CD14-positive monocyte (primary cell): ENCODE results near the gene UBE2J2. TPM values are rescaled to one million over a fixed set of nuclear protein-coding genes. Genes with fewer than 3 reads are reported as not detected.
A peak's percentile ranks its signal among the peaks of the same experiment; 100 is the strongest.

Experiments used
- DNase-seq, 3 donors: peaks; one replicate each; pipeline ENCODE4 v3.0.0-alpha.2; 2011 to 2022
- H2AFZ ChIP-seq: 2 replicates; pipeline ENCODE4 v1.6.0; 2012; ENCODE audit warnings: mild to moderate bottlenecking, low read depth, low read length, inconsistent platforms; ENCODE audit not compliant: insufficient read depth, poor library complexity, severe bottlenecking
- H3K27ac ChIP-seq, 2 donors: 1 replicate in 1 of 2; 2 replicates in 1 of 2; pipeline ENCODE4 v1.5.1; 2012 to 2013; ENCODE audit warnings: low read length in 2 of 2, control low read depth in 1 of 2, inconsistent platforms in 1 of 2, low read depth in 1 of 2, mild to moderate bottlenecking in 1 of 2
- H3K27me3 ChIP-seq, 2 donors: one replicate each; pipeline versions ENCODE4 v1.6.0 to v1.6.1; 2011 to 2013; ENCODE audit warnings: low read length in 2 of 2; ENCODE audit not compliant: control insufficient read depth in 2 of 2, insufficient read depth in 2 of 2
- H3K36me3 ChIP-seq, 2 donors: replicated peaks in 1 of 2; 1 replicate in 1 of 2; 2 replicates in 1 of 2; pipeline versions ENCODE4 v1.5.1 to v1.6.1; 2012 to 2013; ENCODE audit warnings: low read length in 2 of 2, control low read depth in 1 of 2, inconsistent platforms in 1 of 2, mild to moderate bottlenecking in 1 of 2; ENCODE audit not compliant: insufficient read depth in 2 of 2, control insufficient read depth in 1 of 2
- H3K4me1 ChIP-seq, 2 donors: 1 replicate in 1 of 2; 2 replicates in 1 of 2; pipeline versions ENCODE4 v1.5.1 to v1.6.1; 2012 to 2013; ENCODE audit warnings: low read length in 2 of 2, control low read depth in 1 of 2, inconsistent platforms in 1 of 2, mild to moderate bottlenecking in 1 of 2, moderate library complexity in 1 of 2; ENCODE audit not compliant: insufficient read depth in 2 of 2, control insufficient read depth in 1 of 2
- H3K4me2 ChIP-seq: replicated peaks from 2 replicates; pipeline ENCODE3; 2012; ENCODE audit warnings: low read length, moderate library complexity, mild to moderate bottlenecking; ENCODE audit not compliant: poor library complexity, severe bottlenecking; ENCODE audit errors: extremely low read depth
- H3K4me3 ChIP-seq, 3 experiments: fragments of 200-600 bp in 1 of 3; sonication (generic) in 1 of 3; replicated peaks in 1 of 3; 1 replicate in 2 of 3; 2 replicates in 1 of 3; pipeline ENCODE4 v1.5.1; 2011 to 2013; ENCODE audit warnings: low read length in 3 of 3, mild to moderate bottlenecking in 3 of 3, control low read depth in 2 of 3, low read depth in 2 of 3, inconsistent platforms in 1 of 3, moderate library complexity in 1 of 3
- H3K79me2 ChIP-seq: 2 replicates; pipeline ENCODE4 v1.6.0; 2012; ENCODE audit warnings: mild to moderate bottlenecking, control low read depth, inconsistent platforms, low read length, moderate library complexity; ENCODE audit not compliant: insufficient read depth
- H3K9ac ChIP-seq: 2 replicates; pipeline ENCODE4 v1.6.0; 2017; ENCODE audit warnings: low read length, mild to moderate bottlenecking; ENCODE audit not compliant: insufficient read depth, poor library complexity, severe bottlenecking
- H3K9me3 ChIP-seq, 2 donors: replicated peaks in 1 of 2; 1 replicate in 1 of 2; 2 replicates in 1 of 2; pipeline versions ENCODE4 v1.5.1 to v1.6.1; 2012 to 2013; ENCODE audit warnings: low read length in 2 of 2, control low read depth in 1 of 2; ENCODE audit not compliant: control insufficient read depth in 1 of 2, insufficient read depth in 1 of 2
- H4K20me1 ChIP-seq: 2 replicates; pipeline ENCODE4 v1.6.0; 2012; ENCODE audit warnings: mild to moderate bottlenecking, low read length, control low read depth, moderate library complexity; ENCODE audit not compliant: insufficient read depth
- H3K27ac Mint-ChIP-seq, 7 donors: one replicate each; pipeline ENCODE4 v1.8.0; 2020; ENCODE audit warnings: mild to moderate bottlenecking in 7 of 7, mixed read lengths in 7 of 7, moderate library complexity in 6 of 7, inconsistent platforms in 2 of 7
- H3K27me3 Mint-ChIP-seq, 3 donors: one replicate each; pipeline ENCODE4 v1.8.0; 2021 to 2022; ENCODE audit warnings: low read depth in 3 of 3, mild to moderate bottlenecking in 3 of 3, mixed read lengths in 3 of 3, moderate library complexity in 3 of 3, inconsistent platforms in 1 of 3
- H3K36me3 Mint-ChIP-seq, 2 donors: one replicate each; pipeline ENCODE4 v1.8.0; 2020; ENCODE audit warnings: mixed read lengths in 2 of 2, inconsistent platforms in 1 of 2, mild to moderate bottlenecking in 1 of 2
- H3K4me1 Mint-ChIP-seq: one replicate; pipeline ENCODE4 v1.8.0; 2020; ENCODE audit warnings: mild to moderate bottlenecking, mixed read lengths
- H3K4me3 Mint-ChIP-seq, 2 donors: one replicate each; pipeline ENCODE4 v1.8.0; 2020; ENCODE audit warnings: mild to moderate bottlenecking in 2 of 2, mixed read lengths in 2 of 2, moderate library complexity in 1 of 2
- H3K9me3 Mint-ChIP-seq, 7 donors: one replicate each; pipeline ENCODE4 v1.8.0; 2020 to 2022; ENCODE audit warnings: mixed read lengths in 7 of 7, mild to moderate bottlenecking in 6 of 7, moderate library complexity in 6 of 7, inconsistent platforms in 2 of 7
- WGBS: methylation state at CpG from one replicate; pipeline ENCODE4 v1.1.5; 2013; ENCODE audit warnings: missing lambda C conversion rate; ENCODE audit not compliant: insufficient coverage; 5-methylcytosine and 5-hydroxymethylcytosine counted together
- intact Hi-C, 2 donors: fragments of 100-400 bp; cut with micrococcal nuclease; formaldehyde crosslinking; loops; one replicate each; pipeline versions ENCODE4 v1.15.0 to v1.15.1; 2023
- polyA plus RNA-seq, 3 donors: library from polyadenylated mRNA; depleted of rRNA in 1 of 3; unstranded in 2 of 3; stranded (reverse) in 1 of 3; fragments of 300-500 nt in 2 of 3; fragments of >200 nt in 1 of 3; fragmentation: Illumina TruSeq in 2 of 3; gene quantifications; 1 replicate in 2 of 3; 2 replicates in 1 of 3; pipeline ENCODE4 v1.2.3, GENCODE V29; 2012 to 2021
- TF ChIP-seq, protein P1 (sequence below): fragments of 200-600 bp; IDR thresholded peaks from one replicate; pipeline ENCODE4 v1.8.0; 2022; ENCODE audit warnings: antibody characterized with exemption, mild to moderate bottlenecking

The UBE2J2 gene
- polyA plus RNA-seq, 3 donors, result 36.5 to 83.2 (median 72.1) TPM

- Histone ChIP-seq H3K9ac (no peak overlapping the region), H3K9me3 (no peaks in the 10 kb centered on the region), H3K4me1 (peaks cover 3 to 6% of the 10 kb centered on the region in 2 donors), H3K27ac (no peak overlapping the region), H2AFZ (no peak overlapping the region), H3K4me2 (no peak overlapping the region), H3K36me3 (peaks cover 64 to 67% of the 10 kb centered on the region in 2 donors), H3K4me3 (no peak overlapping the region), H3K27me3 (peaks cover 0 to 15% of the 10 kb centered on the region in 2 donors), H3K79me2 (peaks cover 3% of the 10 kb centered on the region), H4K20me1 (peaks cover 56% of the 10 kb centered on the region)
- peak overlapping the region in 2 of 7 donors; percentile 19 to 24 for H3K27ac Mint-ChIP-seq
- no peak overlapping the region for H3K4me3 Mint-ChIP-seq
- intact Hi-C loops, result no loop called here
- no peaks in the 10 kb centered on the region for H3K9me3 Mint-ChIP-seq
- no peak for DNase-seq
- 94% methylated on average over 50 of the region's 52 CpGs for WGBS
- peaks cover 11 to 22% (median 17%) of the 10 kb centered on the region in 3 donors for H3K27me3 Mint-ChIP-seq
- TF ChIP-seq, protein P1, sequence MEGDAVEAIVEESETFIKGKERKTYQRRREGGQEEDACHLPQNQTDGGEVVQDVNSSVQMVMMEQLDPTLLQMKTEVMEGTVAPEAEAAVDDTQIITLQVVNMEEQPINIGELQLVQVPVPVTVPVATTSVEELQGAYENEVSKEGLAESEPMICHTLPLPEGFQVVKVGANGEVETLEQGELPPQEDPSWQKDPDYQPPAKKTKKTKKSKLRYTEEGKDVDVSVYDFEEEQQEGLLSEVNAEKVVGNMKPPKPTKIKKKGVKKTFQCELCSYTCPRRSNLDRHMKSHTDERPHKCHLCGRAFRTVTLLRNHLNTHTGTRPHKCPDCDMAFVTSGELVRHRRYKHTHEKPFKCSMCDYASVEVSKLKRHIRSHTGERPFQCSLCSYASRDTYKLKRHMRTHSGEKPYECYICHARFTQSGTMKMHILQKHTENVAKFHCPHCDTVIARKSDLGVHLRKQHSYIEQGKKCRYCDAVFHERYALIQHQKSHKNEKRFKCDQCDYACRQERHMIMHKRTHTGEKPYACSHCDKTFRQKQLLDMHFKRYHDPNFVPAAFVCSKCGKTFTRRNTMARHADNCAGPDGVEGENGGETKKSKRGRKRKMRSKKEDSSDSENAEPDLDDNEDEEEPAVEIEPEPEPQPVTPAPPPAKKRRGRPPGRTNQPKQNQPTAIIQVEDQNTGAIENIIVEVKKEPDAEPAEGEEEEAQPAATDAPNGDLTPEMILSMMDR, result no peak
- H3K4me1 Mint-ChIP-seq, result peaks cover 2% of the 10 kb centered on the region
- peaks cover 47 to 59% of the 10 kb centered on the region in 2 donors for H3K36me3 Mint-ChIP-seq
Measured at GRCh38 chr1:1217621-1218523, 55.8 kb downstream of the UBE2J2 start.

- Histone ChIP-seq H3K9me3 (no peaks in the 10 kb centered on the region), H3K36me3 (peaks cover 55 to 58% of the 10 kb centered on the region in 2 donors), H4K20me1 (peaks cover 47% of the 10 kb centered on the region), H3K27ac (no peak overlapping the region), H3K4me2 (no peak overlapping the region), H3K4me3 (no peak overlapping the region), H3K27me3 (peaks cover 0 to 22% of the 10 kb centered on the region in 2 donors), H2AFZ (no peak overlapping the region), H3K9ac (no peak overlapping the region), H3K4me1 (peaks cover 6 to 8% of the 10 kb centered on the region in 2 donors), H3K79me2 (peaks cover 3% of the 10 kb centered on the region)
- TF ChIP-seq, protein P1, result no peak
- no peak for DNase-seq
- intact Hi-C loops, result no loop called here
- peaks cover 13 to 30% (median 23%) of the 10 kb centered on the region in 3 donors for H3K27me3 Mint-ChIP-seq
- H3K4me3 Mint-ChIP-seq, result no peak overlapping the region
- H3K36me3 Mint-ChIP-seq, result peaks cover 42 to 53% of the 10 kb centered on the region in 2 donors
- WGBS, result 97% methylated on average over 68 of the region's 74 CpGs
- peak overlapping the region in 1 of 7 donors; percentile 76 for H3K27ac Mint-ChIP-seq
- no peaks in the 10 kb centered on the region for H3K9me3 Mint-ChIP-seq
- peaks cover 2% of the 10 kb centered on the region for H3K4me1 Mint-ChIP-seq
Measured at GRCh38 chr1:1216770-1217620, 56.7 kb downstream of the UBE2J2 start.
